Measurements from ENCODE around the gene ERCC4.

DNA sequence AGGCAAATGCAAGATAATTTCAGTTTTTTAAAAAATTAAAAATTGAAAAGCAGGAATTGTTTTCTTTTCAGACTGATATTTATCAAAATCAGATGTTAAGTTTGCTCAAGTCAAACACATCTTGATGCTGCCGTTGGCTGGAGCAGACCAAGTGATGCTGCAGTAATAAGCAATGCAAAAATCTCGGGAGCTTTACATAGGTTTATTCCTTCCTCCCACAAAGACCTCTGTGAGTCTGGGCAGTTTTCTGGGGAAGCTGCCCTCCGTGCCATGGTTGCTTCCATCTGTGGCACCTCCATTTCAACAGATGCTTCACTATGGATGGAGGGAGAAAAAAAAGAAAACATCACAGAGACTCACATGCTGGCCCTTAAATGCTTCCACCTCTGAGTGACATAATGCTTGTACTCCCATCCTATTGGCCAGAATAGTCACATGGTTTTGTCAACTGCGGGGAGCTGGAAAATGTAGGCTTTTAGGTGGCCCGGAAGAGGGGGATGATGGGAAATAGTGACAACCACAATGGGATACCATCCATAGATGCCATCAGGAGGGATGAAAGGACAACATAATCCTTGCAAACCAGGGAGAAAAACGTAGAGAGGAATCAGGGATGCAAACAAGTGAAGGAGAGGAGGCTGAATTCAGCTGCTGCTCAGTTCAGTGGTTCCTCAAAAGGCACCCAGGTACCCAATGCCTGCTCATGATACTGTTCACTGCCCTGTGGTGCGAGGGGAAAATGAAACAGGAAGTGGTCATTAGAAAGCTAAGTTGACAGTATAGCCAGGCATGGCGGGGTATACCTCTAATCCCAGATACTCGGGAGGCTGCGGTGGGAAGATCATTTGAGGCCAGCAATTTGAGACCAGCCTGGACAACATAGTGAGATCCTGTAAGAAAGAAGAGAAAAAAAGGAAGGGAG lies 13.5 kb upstream of the ERCC4 start:
- TF ChIP-seq, protein P1, sequence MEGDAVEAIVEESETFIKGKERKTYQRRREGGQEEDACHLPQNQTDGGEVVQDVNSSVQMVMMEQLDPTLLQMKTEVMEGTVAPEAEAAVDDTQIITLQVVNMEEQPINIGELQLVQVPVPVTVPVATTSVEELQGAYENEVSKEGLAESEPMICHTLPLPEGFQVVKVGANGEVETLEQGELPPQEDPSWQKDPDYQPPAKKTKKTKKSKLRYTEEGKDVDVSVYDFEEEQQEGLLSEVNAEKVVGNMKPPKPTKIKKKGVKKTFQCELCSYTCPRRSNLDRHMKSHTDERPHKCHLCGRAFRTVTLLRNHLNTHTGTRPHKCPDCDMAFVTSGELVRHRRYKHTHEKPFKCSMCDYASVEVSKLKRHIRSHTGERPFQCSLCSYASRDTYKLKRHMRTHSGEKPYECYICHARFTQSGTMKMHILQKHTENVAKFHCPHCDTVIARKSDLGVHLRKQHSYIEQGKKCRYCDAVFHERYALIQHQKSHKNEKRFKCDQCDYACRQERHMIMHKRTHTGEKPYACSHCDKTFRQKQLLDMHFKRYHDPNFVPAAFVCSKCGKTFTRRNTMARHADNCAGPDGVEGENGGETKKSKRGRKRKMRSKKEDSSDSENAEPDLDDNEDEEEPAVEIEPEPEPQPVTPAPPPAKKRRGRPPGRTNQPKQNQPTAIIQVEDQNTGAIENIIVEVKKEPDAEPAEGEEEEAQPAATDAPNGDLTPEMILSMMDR (conservative IDR thresholded peaks at IDR 0.05 in 1 of 2, IDR thresholded peaks at IDR 0.05 in 1 of 2; ENCODE audit: low read depth in 1 of 2, low read length in 2 of 2), result no peak
- TF ChIP-seq EZH2 (IDR thresholded peaks at IDR 0.05; ENCODE audit: low read length, missing control alignments), result no peak
